ENCODE results near the gene RDX.
A peak's percentile ranks its signal among the peaks of the same experiment; 100 is the strongest.

Gene RDX

DNA sequence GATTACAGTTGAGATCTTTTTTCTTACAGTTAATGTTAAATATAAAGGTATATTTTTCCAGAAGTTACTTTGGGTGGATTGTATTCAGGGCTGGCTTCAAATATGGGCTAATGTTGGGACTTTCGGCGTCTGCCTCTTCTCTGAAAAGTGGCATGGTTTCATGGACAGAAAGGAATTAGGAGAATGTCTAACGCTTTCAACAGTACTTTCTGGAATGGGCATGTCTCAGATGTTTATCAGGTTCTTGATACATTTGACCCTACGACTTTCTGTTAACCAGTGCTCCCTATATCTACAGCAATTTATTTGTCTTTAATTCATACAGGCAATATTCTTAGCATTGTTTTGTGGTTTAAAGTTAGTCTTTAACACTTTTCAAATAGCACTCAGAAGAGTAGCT lies 169.5 kb downstream of the RDX start:
- no peak for DNase-seq

DNA sequence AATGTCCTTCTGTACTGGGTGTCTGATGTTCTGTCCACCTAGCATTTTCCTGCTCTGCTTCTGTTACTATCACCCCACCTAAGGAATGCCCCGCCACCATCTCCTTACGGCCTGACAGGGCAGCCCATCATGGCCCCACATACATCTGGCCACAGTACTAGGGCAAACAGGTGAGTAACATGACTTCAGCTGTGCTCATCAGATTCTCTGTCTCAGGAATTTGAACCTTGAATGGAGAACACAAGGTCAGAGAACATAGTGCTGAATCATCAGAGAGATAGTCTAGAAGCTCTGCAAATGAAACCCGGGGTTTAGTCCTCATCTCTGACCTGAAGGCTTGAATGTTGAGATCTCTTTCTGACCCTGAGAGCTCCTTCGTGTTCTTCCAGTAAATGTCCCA lies 170.8 kb downstream of the RDX start:
- DNase-seq = peak; percentile 35
